ENCODE measurements around the gene BPGM. TPM values are rescaled to one million over a fixed set of nuclear protein-coding genes. Genes with fewer than 3 reads are reported as not detected.

The BPGM gene
- total RNA-seq, 1 donor from 2014 or later, result 49.7 TPM

DNA sequence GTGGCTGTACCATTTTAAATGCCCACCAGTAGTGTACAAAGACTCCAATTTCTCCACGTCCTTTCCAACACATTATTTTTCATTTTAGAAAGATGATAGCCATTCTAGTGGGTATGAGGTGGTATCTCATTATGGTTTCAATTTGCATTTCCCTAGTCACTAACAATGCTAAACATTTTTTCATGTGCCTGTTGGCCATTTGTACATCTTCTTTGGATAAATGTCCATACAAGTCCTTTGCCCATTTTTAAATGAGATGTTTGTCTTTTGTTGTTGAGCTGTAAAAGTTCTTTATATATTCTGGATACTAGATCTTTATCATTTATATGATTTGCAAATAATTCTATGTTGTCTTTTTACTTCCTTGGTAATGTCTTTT is 18.9 kb upstream of the BPGM start:
- Histone ChIP-seq H2AFZ (replicated peaks) (no peak overlapping the region), H3K9ac (no peak overlapping the region), H3K36me3 (no peaks in the 10 kb centered on the region), H3K27me3 (peaks cover 35% of the 10 kb centered on the region), H3K4me3 (no peak overlapping the region), H3K27ac (no peak overlapping the region), H3K4me1 (no peaks in the 10 kb centered on the region), H3K9me3 (ENCODE audit: low read depth) (no peaks in the 10 kb centered on the region), H3K79me2 (ENCODE audit: low read depth) (no peaks in the 10 kb centered on the region), H3F3A (ENCODE audit: low read depth) (no peaks in the 10 kb centered on the region), H4K20me1 (ENCODE audit: low read depth) (no peaks in the 10 kb centered on the region), H3K4me2 (no peak overlapping the region)
- Mint-ChIP-seq H3K27ac (no peak overlapping the region), H3K27me3 (ENCODE audit: insufficient read depth, low read depth) (no peaks in the 10 kb centered on the region), H3K9me3 (no peaks in the 10 kb centered on the region), H3K4me3 (no peak overlapping the region), H3K4me1 (no peaks in the 10 kb centered on the region), H3K36me3 (no peaks in the 10 kb centered on the region)
- no peak for DNase-seq (ENCODE audit: low spot score)
- TF ChIP-seq CTCF (IDR thresholded peaks at IDR 0.05) (no peak), EZH2 (IDR thresholded peaks at IDR 0.05) (no peak), EZH2phosphoT487 (IDR thresholded peaks at IDR 0.05) (no peak)

- Histone ChIP-seq H4K20me1 (ENCODE audit: low read depth) (no peaks in the 10 kb centered on the region), H3K4me3 (no peak overlapping the region), H3K27me3 (peaks cover 35% of the 10 kb centered on the region), H3K9ac (no peak overlapping the region), H3F3A (ENCODE audit: low read depth) (no peaks in the 10 kb centered on the region), H3K79me2 (ENCODE audit: low read depth) (no peaks in the 10 kb centered on the region), H3K27ac (no peak overlapping the region), H3K36me3 (no peaks in the 10 kb centered on the region), H3K4me1 (no peaks in the 10 kb centered on the region), H3K9me3 (ENCODE audit: low read depth) (no peaks in the 10 kb centered on the region), H2AFZ (replicated peaks) (no peak overlapping the region), H3K4me2 (no peak overlapping the region)
- no peaks in the 10 kb centered on the region for H3K4me1 Mint-ChIP-seq
- H3K27me3 Mint-ChIP-seq (ENCODE audit: insufficient read depth, low read depth), result peaks cover 2% of the 10 kb centered on the region
- no peak for TF ChIP-seq EZH2phosphoT487 (IDR thresholded peaks at IDR 0.05)
- no peak for TF ChIP-seq CTCF (IDR thresholded peaks at IDR 0.05)
- no peak for TF ChIP-seq EZH2 (IDR thresholded peaks at IDR 0.05)
- H3K36me3 Mint-ChIP-seq, result no peaks in the 10 kb centered on the region
- H3K4me3 Mint-ChIP-seq, result no peak overlapping the region
- H3K27ac Mint-ChIP-seq, result no peak overlapping the region
- no peaks in the 10 kb centered on the region for H3K9me3 Mint-ChIP-seq
- DNase-seq (ENCODE audit: low spot score), result no peak
These were observed 17.2 kb upstream of the BPGM start for GRCh38 chr7:134629445-134629844.

GRCh38 chr7:134630237-134630636 is 16.4 kb upstream of the BPGM start:
- H3K4me2 ChIP-seq, result no peak overlapping the region
- H3K27me3 ChIP-seq, result peaks cover 35% of the 10 kb centered on the region
- no peak overlapping the region for H3K4me3 Mint-ChIP-seq
- no peaks in the 10 kb centered on the region for H3F3A ChIP-seq (ENCODE audit: low read depth)
- H3K4me3 ChIP-seq, result no peak overlapping the region
- H3K36me3 Mint-ChIP-seq, result no peaks in the 10 kb centered on the region
- no peaks in the 10 kb centered on the region for H3K9me3 ChIP-seq (ENCODE audit: low read depth)
- no peaks in the 10 kb centered on the region for H4K20me1 ChIP-seq (ENCODE audit: low read depth)
- H3K9me3 Mint-ChIP-seq, result no peaks in the 10 kb centered on the region
- no peak overlapping the region for H3K9ac ChIP-seq
- H3K4me1 ChIP-seq, result no peaks in the 10 kb centered on the region
- H3K27ac Mint-ChIP-seq, result no peak overlapping the region
- H3K36me3 ChIP-seq, result no peaks in the 10 kb centered on the region
- DNase-seq (ENCODE audit: low spot score), result no peak
- H3K27me3 Mint-ChIP-seq (ENCODE audit: insufficient read depth, low read depth), result peaks cover 3% of the 10 kb centered on the region
- no peaks in the 10 kb centered on the region for H3K79me2 ChIP-seq (ENCODE audit: low read depth)
- no peaks in the 10 kb centered on the region for H3K4me1 Mint-ChIP-seq
- H2AFZ ChIP-seq (replicated peaks), result no peak overlapping the region
- TF ChIP-seq EZH2phosphoT487 (IDR thresholded peaks at IDR 0.05), result no peak
- no peak for TF ChIP-seq CTCF (IDR thresholded peaks at IDR 0.05)
- no peak for TF ChIP-seq EZH2 (IDR thresholded peaks at IDR 0.05)
- no peak overlapping the region for H3K27ac ChIP-seq

DNA sequence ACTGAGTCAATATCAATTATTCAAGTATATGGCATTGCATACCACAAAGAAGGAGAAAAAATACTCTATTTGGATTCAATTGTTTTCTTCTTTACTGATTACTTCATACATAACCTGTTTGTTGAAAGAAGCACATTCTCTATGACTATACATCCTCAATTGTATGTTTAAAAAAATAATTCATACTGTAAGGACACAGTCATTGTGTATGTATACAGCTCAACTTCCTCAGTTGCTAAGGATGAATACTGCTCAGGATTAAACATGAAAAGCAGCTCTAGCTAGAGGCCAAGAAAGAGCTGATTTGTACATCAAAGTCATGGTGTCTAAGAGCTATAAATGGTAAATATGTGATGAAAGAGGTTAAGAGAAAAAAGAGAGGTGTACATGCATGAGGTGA is 15.8 kb upstream of the BPGM start:
- no peaks in the 10 kb centered on the region for H3K4me1 Mint-ChIP-seq
- no peak overlapping the region for H2AFZ ChIP-seq (replicated peaks)

More for the DNA sequence above, 15.8 kb upstream of the BPGM start:
- Mint-ChIP-seq H3K27me3 (ENCODE audit: insufficient read depth, low read depth) (peaks cover 3% of the 10 kb centered on the region), H3K36me3 (no peaks in the 10 kb centered on the region), H3K27ac (no peak overlapping the region), H3K4me3 (no peak overlapping the region), H3K9me3 (no peaks in the 10 kb centered on the region)
- no peaks in the 10 kb centered on the region for H4K20me1 ChIP-seq (ENCODE audit: low read depth)
- no peaks in the 10 kb centered on the region for H3F3A ChIP-seq (ENCODE audit: low read depth)
- H3K27me3 ChIP-seq, result peaks cover 34% of the 10 kb centered on the region
- H3K27ac ChIP-seq, result no peak overlapping the region
- no peak overlapping the region for H3K4me3 ChIP-seq
- H3K4me1 ChIP-seq, result no peaks in the 10 kb centered on the region
- no peak overlapping the region for H3K9ac ChIP-seq
- H3K9me3 ChIP-seq (ENCODE audit: low read depth), result no peaks in the 10 kb centered on the region
- TF ChIP-seq EZH2phosphoT487 (IDR thresholded peaks at IDR 0.05), result no peak
- no peak for TF ChIP-seq CTCF (IDR thresholded peaks at IDR 0.05)
- TF ChIP-seq EZH2 (IDR thresholded peaks at IDR 0.05), result no peak
- H3K79me2 ChIP-seq (ENCODE audit: low read depth), result no peaks in the 10 kb centered on the region
- H3K4me2 ChIP-seq, result no peak overlapping the region
- no peak for DNase-seq (ENCODE audit: low spot score)
- no peaks in the 10 kb centered on the region for H3K36me3 ChIP-seq
